SH-SY5Y (cell line): ENCODE measurements around the gene LTBP4.

Source experiments
- GATA2 ChIP-seq: IDR thresholded peaks from 2 replicates; pipeline ENCODE4 v1.6.1; 2011; ENCODE audit warnings: mild to moderate bottlenecking, low read depth, low read length
- GATA3 ChIP-seq: IDR thresholded peaks from 2 replicates; pipeline ENCODE4 v1.6.1; 2011; ENCODE audit warnings: low read depth, mild to moderate bottlenecking, low read length, moderate library complexity

DNA sequence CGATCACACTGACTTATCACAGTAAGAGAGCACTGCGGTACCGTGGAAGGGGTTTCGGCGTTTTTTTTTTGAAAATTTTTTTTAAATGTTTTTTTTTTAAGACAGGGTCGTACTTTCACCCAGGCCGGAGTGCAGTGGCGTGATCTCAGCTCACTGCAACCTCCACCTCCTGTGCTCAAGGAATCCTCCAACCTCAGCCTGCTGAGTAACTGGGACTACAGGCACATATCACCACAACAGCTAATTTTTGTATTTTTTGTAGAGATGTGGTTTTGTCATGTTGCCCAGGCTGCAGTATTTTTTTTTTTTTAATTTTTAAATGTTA, 19.0 kb downstream of the LTBP4 start:
- TF ChIP-seq GATA2 (no peak), GATA3 (no peak)
